Progenitor cell of endocrine pancreas (in vitro differentiated cells): ENCODE results near the gene DTNBP1. TPM values are rescaled to one million over a fixed set of nuclear protein-coding genes. Genes with fewer than 3 reads are reported as not detected.

Experiments
- DNase-seq: peaks from one replicate; pipeline ENCODE4 v3.0.0; 2021; ENCODE audit warnings: low spot score; ENCODE audit not compliant: unreplicated experiment
- H3K27ac Mint-ChIP-seq: 2 replicates; pipeline ENCODE4 v1.8.0; 2021; ENCODE audit warnings: mild to moderate bottlenecking, moderate library complexity, mixed read lengths
- H3K27me3 Mint-ChIP-seq: 2 replicates; pipeline ENCODE4 v1.8.0; 2021; ENCODE audit warnings: mixed read lengths
- H3K36me3 Mint-ChIP-seq: 2 replicates; pipeline ENCODE4 v1.8.0; 2022; ENCODE audit warnings: mixed read lengths; ENCODE audit not compliant: insufficient read depth
- H3K4me1 Mint-ChIP-seq: 2 replicates; pipeline ENCODE4 v1.8.0; 2021; ENCODE audit warnings: low read depth, mixed read lengths
- H3K4me3 Mint-ChIP-seq: 2 replicates; pipeline ENCODE4 v1.8.0; 2021; ENCODE audit warnings: low read depth, mild to moderate bottlenecking, moderate library complexity, mixed read lengths
- H3K9me3 Mint-ChIP-seq: 2 replicates; pipeline ENCODE4 v1.8.0; 2021; ENCODE audit warnings: low read depth, mixed read lengths
- total RNA-seq: library from RNA; stranded (reverse); gene quantifications from 2 replicates; pipeline ENCODE4 v1.2.1, GENCODE V29; 2021
- TF ChIP-seq, protein P1 (sequence below): fragments of 200-600 bp; sonication (generic); IDR thresholded peaks from one replicate; pipeline ENCODE4 v1.5.0; 2021; ENCODE audit warnings: antibody characterized with exemption, mild to moderate bottlenecking; ENCODE audit not compliant: unreplicated experiment

The DTNBP1 gene
- total RNA-seq, 1 donor from 2014 or later: 17.7 TPM

DNA sequence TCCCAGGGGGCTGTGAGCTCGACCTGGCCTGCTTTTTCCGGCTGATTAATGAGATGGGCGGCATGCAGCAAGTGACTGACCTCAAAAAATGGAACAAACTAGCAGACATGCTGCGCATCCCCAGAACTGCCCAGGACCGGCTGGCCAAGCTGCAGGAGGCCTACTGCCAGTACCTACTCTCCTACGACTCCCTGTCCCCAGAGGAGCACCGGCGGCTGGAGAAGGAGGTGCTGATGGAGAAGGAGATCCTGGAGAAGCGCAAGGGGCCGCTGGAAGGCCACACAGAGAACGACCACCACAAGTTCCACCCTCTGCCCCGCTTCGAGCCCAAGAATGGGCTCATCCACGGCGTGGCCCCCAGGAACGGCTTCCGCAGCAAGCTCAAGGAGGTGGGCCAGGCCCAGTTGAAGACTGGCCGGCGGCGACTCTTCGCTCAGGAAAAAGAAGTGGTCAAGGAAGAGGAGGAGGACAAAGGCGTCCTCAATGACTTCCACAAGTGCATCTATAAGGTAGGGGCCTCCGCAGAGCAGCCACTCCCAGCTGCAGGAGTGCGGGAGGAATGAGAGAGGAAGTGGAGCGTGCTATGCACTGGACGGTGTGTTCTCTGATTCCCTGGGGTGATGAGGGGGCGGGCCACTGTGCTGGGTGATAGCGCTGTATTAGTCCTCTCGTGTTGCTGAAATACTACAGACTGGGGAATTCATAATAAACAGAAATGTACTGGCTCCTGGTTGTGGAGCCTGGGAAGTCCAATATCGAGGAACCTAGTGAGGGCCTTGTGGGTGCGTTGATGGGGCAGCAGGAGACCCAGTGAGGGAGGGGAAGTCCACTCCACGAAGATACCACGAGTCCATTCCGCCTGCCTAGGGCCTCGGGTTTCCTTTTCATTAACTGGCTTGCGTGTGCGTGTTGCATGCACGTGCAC lies 161.7 kb downstream of the DTNBP1 start:
- H3K4me3 Mint-ChIP-seq: no peak overlapping the region
- TF ChIP-seq, protein P1, sequence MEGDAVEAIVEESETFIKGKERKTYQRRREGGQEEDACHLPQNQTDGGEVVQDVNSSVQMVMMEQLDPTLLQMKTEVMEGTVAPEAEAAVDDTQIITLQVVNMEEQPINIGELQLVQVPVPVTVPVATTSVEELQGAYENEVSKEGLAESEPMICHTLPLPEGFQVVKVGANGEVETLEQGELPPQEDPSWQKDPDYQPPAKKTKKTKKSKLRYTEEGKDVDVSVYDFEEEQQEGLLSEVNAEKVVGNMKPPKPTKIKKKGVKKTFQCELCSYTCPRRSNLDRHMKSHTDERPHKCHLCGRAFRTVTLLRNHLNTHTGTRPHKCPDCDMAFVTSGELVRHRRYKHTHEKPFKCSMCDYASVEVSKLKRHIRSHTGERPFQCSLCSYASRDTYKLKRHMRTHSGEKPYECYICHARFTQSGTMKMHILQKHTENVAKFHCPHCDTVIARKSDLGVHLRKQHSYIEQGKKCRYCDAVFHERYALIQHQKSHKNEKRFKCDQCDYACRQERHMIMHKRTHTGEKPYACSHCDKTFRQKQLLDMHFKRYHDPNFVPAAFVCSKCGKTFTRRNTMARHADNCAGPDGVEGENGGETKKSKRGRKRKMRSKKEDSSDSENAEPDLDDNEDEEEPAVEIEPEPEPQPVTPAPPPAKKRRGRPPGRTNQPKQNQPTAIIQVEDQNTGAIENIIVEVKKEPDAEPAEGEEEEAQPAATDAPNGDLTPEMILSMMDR: no peak
- H3K4me1 Mint-ChIP-seq: peaks cover 9% of the 10 kb centered on the region
- H3K36me3 Mint-ChIP-seq: peaks cover 32% of the 10 kb centered on the region
- no peaks in the 10 kb centered on the region for H3K27me3 Mint-ChIP-seq
- no peak for DNase-seq
- H3K9me3 Mint-ChIP-seq: no peaks in the 10 kb centered on the region
- peak overlapping the region; percentile 64 for H3K27ac Mint-ChIP-seq

GRCh38 chr6:15500078-15500740 lies 162.6 kb downstream of the DTNBP1 start:
- no peak overlapping the region for H3K4me3 Mint-ChIP-seq
- TF ChIP-seq, protein P1: no peak
- H3K27ac Mint-ChIP-seq: peak overlapping the region; percentile 89
- no peaks in the 10 kb centered on the region for H3K27me3 Mint-ChIP-seq
- H3K9me3 Mint-ChIP-seq: no peaks in the 10 kb centered on the region
- DNase-seq: no peak
- peaks cover 39% of the 10 kb centered on the region for H3K36me3 Mint-ChIP-seq
- H3K4me1 Mint-ChIP-seq: peaks cover 4% of the 10 kb centered on the region

GRCh38 chr6:15499591-15499990 lies 163.2 kb downstream of the DTNBP1 start:
- H3K9me3 Mint-ChIP-seq: no peaks in the 10 kb centered on the region
- H3K27me3 Mint-ChIP-seq: no peaks in the 10 kb centered on the region
- H3K36me3 Mint-ChIP-seq: peaks cover 37% of the 10 kb centered on the region
- H3K4me1 Mint-ChIP-seq: no peaks in the 10 kb centered on the region
- TF ChIP-seq, protein P1: no peak
- H3K4me3 Mint-ChIP-seq: no peak overlapping the region
- no peak for DNase-seq
- peak overlapping the region; percentile 34 for H3K27ac Mint-ChIP-seq

DNA sequence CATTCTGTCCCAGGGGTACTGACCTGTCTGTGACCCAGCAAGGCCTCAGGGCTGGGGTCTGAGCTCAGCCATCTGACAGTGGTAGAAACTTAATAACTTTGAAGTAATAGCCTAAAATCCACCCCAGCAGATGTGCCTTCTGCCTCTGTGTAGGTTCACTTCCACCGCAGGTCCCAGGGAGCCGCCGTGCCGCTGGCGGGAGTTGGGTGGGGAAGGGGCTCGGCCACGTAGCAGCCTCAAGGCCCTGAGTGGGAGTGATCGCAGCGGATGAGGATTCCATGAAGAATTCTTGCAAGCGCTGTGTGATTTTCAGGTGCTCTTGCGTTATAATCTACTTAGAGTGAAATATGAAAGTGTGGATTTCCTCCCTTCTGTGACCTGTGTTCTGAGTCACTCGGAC lies 163.7 kb downstream of the DTNBP1 start:
- no peaks in the 10 kb centered on the region for H3K9me3 Mint-ChIP-seq
- H3K27ac Mint-ChIP-seq: no peak overlapping the region
- TF ChIP-seq, protein P1: no peak
- H3K4me1 Mint-ChIP-seq: no peaks in the 10 kb centered on the region
- no peaks in the 10 kb centered on the region for H3K27me3 Mint-ChIP-seq
- no peak overlapping the region for H3K4me3 Mint-ChIP-seq
- DNase-seq: no peak
- H3K36me3 Mint-ChIP-seq: peaks cover 35% of the 10 kb centered on the region

- TF ChIP-seq, protein P1: no peak
- peaks cover 2% of the 10 kb centered on the region for H3K4me1 Mint-ChIP-seq
- H3K27me3 Mint-ChIP-seq: no peaks in the 10 kb centered on the region
- no peak for DNase-seq
- no peak overlapping the region for H3K27ac Mint-ChIP-seq
- no peak overlapping the region for H3K4me3 Mint-ChIP-seq
- H3K36me3 Mint-ChIP-seq: peaks cover 35% of the 10 kb centered on the region
- no peaks in the 10 kb centered on the region for H3K9me3 Mint-ChIP-seq
These were observed 164.2 kb downstream of the DTNBP1 start for GRCh38 chr6:15498640-15499039.
